ENCODE data around the gene ADGRV1. TPM values are rescaled to one million over a fixed set of nuclear protein-coding genes. Genes with fewer than 3 reads are reported as not detected.

The ADGRV1 gene
- total RNA-seq, 2 donors from 2014 or later, result 97.6 to 117 TPM

DNA sequence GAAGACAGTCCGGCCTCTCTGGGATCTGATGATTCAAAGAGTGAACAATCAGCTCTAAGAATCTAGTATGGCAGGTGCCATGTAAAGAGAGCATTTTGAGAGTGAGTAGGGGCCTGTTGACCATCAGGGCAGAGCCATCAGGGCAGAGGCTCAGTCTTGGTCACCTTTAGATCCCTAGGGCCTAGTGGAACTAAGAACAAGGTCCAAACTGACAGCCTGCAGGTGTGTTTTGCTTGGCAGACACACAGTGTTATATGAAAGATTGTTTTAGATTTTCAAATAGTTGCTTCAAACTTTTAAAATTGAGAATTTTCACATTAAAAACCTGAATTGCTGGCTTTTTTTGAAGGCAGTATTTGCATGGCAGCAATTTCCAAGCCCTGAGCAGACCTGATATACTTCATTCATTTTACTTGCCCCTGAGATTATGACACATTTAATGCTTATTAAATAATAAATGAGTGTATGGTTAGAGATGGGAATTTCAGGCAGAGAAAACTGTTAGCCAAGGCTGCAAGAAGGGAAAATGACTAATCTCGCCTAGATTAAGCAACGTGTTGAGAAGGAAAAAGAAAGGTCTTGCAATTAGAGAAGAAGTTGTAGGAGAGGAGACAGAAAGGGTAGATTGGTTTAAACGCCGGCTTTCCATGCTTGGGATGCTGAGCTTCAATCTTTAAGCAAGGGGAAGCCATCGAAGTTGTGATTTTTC lies 544.9 kb downstream of the ADGRV1 start:
- 91 to 100% methylated on average over 4 to 6 of the region's 6 CpGs for WGBS, 2 experiments (ENCODE audit: insufficient coverage in 1 of 2, insufficient read length in 1 of 2)
- H3K36me3 ChIP-seq (ENCODE audit: control insufficient read depth, insufficient read depth, low read length), result peaks cover 8% of the 10 kb centered on the region
- no peak overlapping the region for H3K4me3 ChIP-seq (ENCODE audit: low read length)
- no peak overlapping the region for H3K4me3 Mint-ChIP-seq
- H3K27me3 Mint-ChIP-seq (ENCODE audit: insufficient read depth), result no peaks in the 10 kb centered on the region
- no peak for DNase-seq
- no peaks in the 10 kb centered on the region for H3K27me3 ChIP-seq (ENCODE audit: control insufficient read depth, insufficient read depth, low read length, poor library complexity, severe bottlenecking)
- no peak overlapping the region for H3K27ac ChIP-seq (ENCODE audit: low read depth, low read length)
- H3K27ac Mint-ChIP-seq, result no peak overlapping the region
- no peak for TF ChIP-seq CTCF (conservative IDR thresholded peaks at IDR 0.05)
- peaks cover 12% of the 10 kb centered on the region for H3K9me3 ChIP-seq (ENCODE audit: control insufficient read depth, low read length)
- peaks cover 7% of the 10 kb centered on the region for H3K4me1 Mint-ChIP-seq
- no peak overlapping the region for H3K9ac ChIP-seq (ENCODE audit: extremely low read depth, low read length, poor library complexity, severe bottlenecking)
- H3K36me3 Mint-ChIP-seq (ENCODE audit: low read depth), result peaks cover 31% of the 10 kb centered on the region
- no peaks in the 10 kb centered on the region for H3K4me1 ChIP-seq (ENCODE audit: control insufficient read depth, insufficient read depth, low read length)
- peaks cover 11% of the 10 kb centered on the region for H3K9me3 Mint-ChIP-seq

GRCh38 chr5:91104062-91104448 lies 545.5 kb downstream of the ADGRV1 start:
- H3K9me3 ChIP-seq (ENCODE audit: control insufficient read depth, low read length), result peaks cover 12% of the 10 kb centered on the region
- Mint-ChIP-seq H3K36me3 (ENCODE audit: low read depth) (peaks cover 31% of the 10 kb centered on the region), H3K9me3 (peaks cover 11% of the 10 kb centered on the region), H3K4me3 (no peak overlapping the region), H3K4me1 (peaks cover 7% of the 10 kb centered on the region), H3K27me3 (ENCODE audit: insufficient read depth) (no peaks in the 10 kb centered on the region), H3K27ac (no peak overlapping the region)
- no peaks in the 10 kb centered on the region for H3K27me3 ChIP-seq (ENCODE audit: control insufficient read depth, insufficient read depth, low read length, poor library complexity, severe bottlenecking)
- no peak overlapping the region for H3K4me3 ChIP-seq (ENCODE audit: low read length)
- no CpG with 5 or more reads among the region's 1 CpG for whole genome bisulfite sequencing, 2 experiments (ENCODE audit: insufficient coverage in 1 of 2, insufficient read length in 1 of 2)
- peaks cover 8% of the 10 kb centered on the region for H3K36me3 ChIP-seq (ENCODE audit: control insufficient read depth, insufficient read depth, low read length)
- no peak for TF ChIP-seq CTCF (conservative IDR thresholded peaks at IDR 0.05)
- H3K27ac ChIP-seq (ENCODE audit: low read depth, low read length), result no peak overlapping the region
- no peak for DNase-seq
- H3K9ac ChIP-seq (ENCODE audit: extremely low read depth, low read length, poor library complexity, severe bottlenecking), result no peak overlapping the region
- H3K4me1 ChIP-seq (ENCODE audit: control insufficient read depth, insufficient read depth, low read length), result no peaks in the 10 kb centered on the region

GRCh38 chr5:91106842-91107511 lies 548.4 kb downstream of the ADGRV1 start:
- Mint-ChIP-seq H3K4me1 (peaks cover 5% of the 10 kb centered on the region), H3K27ac (no peak overlapping the region), H3K36me3 (ENCODE audit: low read depth) (peaks cover 34% of the 10 kb centered on the region), H3K27me3 (ENCODE audit: insufficient read depth) (no peaks in the 10 kb centered on the region), H3K4me3 (no peak overlapping the region), H3K9me3 (peaks cover 11% of the 10 kb centered on the region)
- Histone ChIP-seq H3K9me3 (ENCODE audit: control insufficient read depth, low read length) (peaks cover 12% of the 10 kb centered on the region), H3K27me3 (ENCODE audit: control insufficient read depth, insufficient read depth, low read length, poor library complexity, severe bottlenecking) (no peaks in the 10 kb centered on the region), H3K9ac (ENCODE audit: extremely low read depth, low read length, poor library complexity, severe bottlenecking) (no peak overlapping the region), H3K36me3 (ENCODE audit: control insufficient read depth, insufficient read depth, low read length) (peaks cover 8% of the 10 kb centered on the region), H3K27ac (ENCODE audit: low read depth, low read length) (peak overlapping the region; percentile 13), H3K4me1 (ENCODE audit: control insufficient read depth, insufficient read depth, low read length) (peaks cover 5% of the 10 kb centered on the region), H3K4me3 (ENCODE audit: low read length) (no peak overlapping the region)
- DNase-seq, result no peak
- no peak for TF ChIP-seq CTCF (conservative IDR thresholded peaks at IDR 0.05)
- 84 to 90% methylated on average over 7 to 8 of the region's 8 CpGs for WGBS, 2 experiments (ENCODE audit: insufficient coverage in 1 of 2, insufficient read length in 1 of 2)

Measured in endodermal cell (in vitro differentiated cells).